HFF-Myc (cell line): ENCODE results near the gene RFX4.

Experiments used
- DNase-seq: peaks from one replicate; pipeline ENCODE4 v3.0.0-alpha.2; 2011; ENCODE audit warnings: low read depth; ENCODE audit errors: extremely low read depth
- H3K4me3 ChIP-seq: replicated peaks from 2 replicates; pipeline ENCODE4 v1.5.1; 2011; ENCODE audit warnings: low read depth, mild to moderate bottlenecking, control low read depth, low read length
- CTCF ChIP-seq: IDR thresholded peaks from 2 replicates; pipeline ENCODE4 v1.5.1; 2012; ENCODE audit warnings: mild to moderate bottlenecking, low read depth, low read length, control low read depth; ENCODE audit errors: missing control alignments

RFX4 gene

GRCh38 chr12:106672314-106673025, 89.7 kb downstream of the RFX4 start:
- DNase-seq = no peak
- TF ChIP-seq CTCF = no peak
- no peak overlapping the region for H3K4me3 ChIP-seq

- no peak for DNase-seq
- TF ChIP-seq CTCF = no peak
- H3K4me3 ChIP-seq = no peak overlapping the region
Measured at GRCh38 chr12:106673141-106673540, 90.3 kb downstream of the RFX4 start.

- no peak for DNase-seq
- no peak overlapping the region for H3K4me3 ChIP-seq
- TF ChIP-seq CTCF = no peak
Measured at GRCh38 chr12:106675651-106676435, 93.0 kb downstream of the RFX4 start.

- no peak overlapping the region for H3K4me3 ChIP-seq
- DNase-seq = no peak
- TF ChIP-seq CTCF = no peak
Measured at GRCh38 chr12:106679574-106679973, 96.8 kb downstream of the RFX4 start.

- TF ChIP-seq CTCF = no peak
- no peak overlapping the region for H3K4me3 ChIP-seq
- DNase-seq = no peak
Measured at GRCh38 chr12:106680280-106680679, 97.5 kb downstream of the RFX4 start.

- H3K4me3 ChIP-seq = no peak overlapping the region
- TF ChIP-seq CTCF = no peak
- DNase-seq = no peak
Measured at GRCh38 chr12:106681210-106681609, 98.4 kb downstream of the RFX4 start.
